HG03135 (cell line): ENCODE data around the gene ZNF503.
"Not testable (repeated sequence)": the region's sequence is repeated elsewhere in the genome, so short reads cannot be mapped to it uniquely, and the experiment has no call there.

Experiments used
- ATAC-seq: cut with Tn5 transposase; IDR thresholded peaks from one replicate; pipeline ENCODE4 v1.9.1; 2021; ENCODE audit warnings: mild to moderate bottlenecking, moderate library complexity; ENCODE audit not compliant: unreplicated experiment

The ZNF503 gene

DNA sequence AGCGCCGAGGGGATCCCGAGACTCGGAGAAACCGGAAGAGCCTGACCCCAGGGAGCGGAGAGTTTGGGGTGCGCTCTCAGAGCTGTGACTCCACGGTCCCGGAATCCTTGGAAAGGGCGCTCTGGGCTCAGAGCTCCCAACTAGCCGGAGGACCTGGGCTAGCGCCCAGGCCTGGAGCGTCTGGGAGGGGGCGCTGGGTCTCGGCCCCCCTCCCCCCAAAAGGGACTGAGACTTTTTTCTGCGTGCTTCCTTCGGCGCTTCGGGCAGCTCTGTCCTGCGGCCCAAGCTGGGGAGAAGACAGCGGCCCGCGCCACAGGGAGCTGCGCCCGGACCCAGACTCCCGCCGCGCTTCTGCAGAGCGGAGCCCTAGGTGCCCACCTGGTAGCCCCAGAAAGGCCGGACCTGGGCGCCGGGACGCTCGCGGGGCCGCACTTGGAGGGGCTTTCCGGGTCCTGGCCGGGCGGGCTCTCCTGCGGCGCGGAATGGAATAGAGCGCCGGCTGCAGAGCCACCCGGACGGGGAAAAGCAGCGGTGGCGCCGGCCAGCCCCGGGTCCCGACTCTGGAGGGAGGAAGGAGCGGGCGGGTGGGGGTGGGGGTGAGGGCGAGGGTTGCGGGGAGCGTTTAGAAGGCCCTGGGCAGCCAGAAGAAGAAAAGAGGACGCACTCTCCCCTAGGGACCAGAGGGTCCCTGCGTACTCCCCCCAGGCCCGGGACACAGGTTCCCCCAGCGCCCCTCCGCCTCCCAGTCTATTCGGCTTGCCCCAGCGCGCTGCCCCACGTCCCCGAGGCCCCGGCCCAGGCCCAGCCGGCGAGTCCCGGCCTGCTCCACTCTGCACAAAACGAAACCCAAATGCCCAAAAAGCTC is 4.7 kb downstream of the ZNF503 start:
- no peak for ATAC-seq

DNA sequence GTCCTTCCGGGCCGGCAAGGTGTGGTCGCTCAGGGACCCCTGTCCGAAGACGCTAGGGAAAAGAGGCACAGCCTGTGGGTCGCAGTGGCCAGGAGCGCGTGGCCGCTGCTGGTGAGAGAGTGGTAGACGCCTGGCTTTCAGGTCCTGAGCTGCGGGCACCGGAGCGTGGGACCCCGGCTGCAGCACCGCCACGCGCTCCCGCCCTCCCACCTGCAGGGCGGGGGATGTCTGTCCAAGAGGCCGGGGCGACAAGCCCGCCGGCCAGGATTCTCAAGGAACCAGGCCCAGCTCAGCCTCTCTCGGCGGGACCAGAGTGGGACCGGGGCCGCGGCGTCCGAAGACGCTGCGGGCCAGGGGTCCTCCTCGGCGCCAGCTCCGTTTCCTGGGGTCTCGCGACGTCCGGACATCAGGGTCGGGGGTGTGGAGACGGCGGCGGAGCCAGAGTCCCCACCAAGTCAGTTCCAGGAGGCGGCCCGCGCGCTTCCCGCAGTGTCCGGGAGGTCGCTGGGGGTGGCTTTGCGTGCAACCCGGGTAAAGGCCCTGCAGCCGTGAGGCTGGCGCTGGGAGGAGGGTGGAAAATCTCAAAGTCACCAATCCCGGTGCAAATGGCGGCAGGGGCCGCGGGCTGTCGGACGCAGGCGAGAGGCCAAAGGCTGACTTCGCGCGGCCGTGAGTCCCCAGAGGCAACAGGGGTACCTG is 5.5 kb downstream of the ZNF503 start:
- ATAC-seq = no peak

DNA sequence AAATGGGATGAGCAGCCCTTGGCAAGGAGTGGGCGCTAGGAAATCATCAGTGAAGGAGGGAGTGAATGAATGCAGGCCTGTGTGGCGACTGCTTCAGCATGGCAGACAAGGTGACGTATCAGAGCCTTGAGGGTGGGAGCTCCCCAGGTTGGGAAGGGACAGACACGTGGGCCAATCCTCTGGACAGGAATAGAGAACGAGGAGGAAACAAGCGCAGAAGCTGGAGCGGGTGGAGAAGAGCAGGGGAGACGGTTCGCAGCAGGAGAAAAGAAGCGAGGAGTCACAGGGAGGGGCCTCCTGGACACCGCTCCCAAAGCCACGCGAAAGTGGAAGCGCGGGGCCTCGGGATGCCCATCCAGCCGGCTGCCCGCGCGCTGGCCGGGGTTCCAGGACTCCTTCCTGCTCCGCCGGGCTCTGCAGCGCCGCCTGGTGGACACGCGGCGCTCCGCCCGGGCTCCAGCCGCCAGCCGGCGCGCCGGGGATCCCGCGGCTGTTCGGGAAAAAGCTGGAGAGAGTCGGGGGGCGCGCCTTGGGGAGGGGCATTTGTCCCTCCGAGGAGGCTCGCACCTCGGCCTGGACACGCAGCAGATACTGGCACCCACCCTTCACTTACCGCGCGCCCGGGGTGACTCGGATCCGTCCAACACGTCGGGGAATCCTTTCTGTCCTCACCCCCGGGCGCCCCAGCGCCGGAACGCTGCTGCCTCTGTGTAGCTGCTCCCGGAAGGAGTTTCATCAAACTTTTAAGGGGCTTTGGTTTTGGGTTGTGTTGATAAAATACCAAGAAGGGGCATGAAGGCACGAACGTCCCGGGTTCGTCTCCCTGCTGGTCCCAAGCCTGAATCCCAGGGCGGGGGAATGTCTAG is 6.3 kb downstream of the ZNF503 start:
- ATAC-seq = no peak

DNA sequence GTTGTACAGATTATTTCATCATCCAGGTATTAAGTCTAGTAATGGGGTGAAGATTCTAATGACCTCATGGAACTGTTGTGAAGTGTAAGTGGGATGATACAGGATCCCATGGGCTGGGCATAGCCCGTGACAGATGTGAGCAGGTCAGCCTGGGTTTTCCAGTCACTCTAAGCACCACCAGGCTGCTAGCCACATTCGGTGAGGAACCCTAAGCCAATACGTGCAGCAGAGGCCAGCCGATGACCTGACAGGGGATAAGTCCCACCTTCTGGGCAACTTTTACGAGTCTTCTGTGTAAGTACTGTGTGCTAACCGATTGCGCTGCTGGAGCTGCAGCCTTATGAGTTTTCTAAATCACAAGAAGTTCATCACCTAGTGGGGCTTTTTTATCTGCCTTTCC is 7.3 kb downstream of the ZNF503 start:
- no peak for ATAC-seq

DNA sequence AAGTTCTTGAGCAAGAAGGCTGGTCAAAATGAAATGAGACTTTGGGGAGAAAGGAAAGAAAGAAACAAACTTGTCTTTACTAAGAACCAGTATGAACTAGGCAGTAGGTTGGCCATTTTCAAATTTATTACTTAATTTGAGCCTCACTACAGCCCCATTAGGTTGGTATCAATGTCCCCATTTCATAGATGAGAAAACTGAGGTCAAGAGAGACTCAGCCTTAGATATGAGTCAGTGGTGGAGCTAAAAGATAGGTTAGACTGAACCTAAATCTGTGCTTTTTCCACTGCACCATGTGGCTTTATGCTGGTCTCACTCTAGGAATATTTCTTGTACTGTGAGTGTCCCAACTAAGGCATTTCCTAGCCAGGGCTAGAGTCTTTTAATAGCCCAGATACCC is 8.8 kb downstream of the ZNF503 start:
- ATAC-seq = no peak

DNA sequence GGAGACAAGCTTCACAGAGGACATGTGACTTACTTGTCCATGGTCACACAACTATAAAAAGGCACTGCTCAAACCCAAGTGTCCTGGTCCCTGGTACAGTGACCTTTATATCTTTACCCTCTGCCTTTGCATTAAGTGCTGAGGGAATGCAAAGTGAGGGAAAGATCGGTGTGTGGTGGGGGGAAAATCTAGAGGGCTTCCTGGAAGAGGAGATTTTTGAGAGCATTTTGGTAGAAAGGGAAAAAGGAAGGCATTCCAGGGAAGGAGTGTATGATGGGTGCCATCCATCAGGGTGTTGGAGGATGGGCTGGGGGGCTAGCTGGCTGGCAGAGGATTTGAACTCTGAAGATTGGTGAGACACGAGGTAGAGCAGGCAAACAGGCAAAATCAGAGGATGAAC is 9.3 kb downstream of the ZNF503 start:
- ATAC-seq = no peak

DNA sequence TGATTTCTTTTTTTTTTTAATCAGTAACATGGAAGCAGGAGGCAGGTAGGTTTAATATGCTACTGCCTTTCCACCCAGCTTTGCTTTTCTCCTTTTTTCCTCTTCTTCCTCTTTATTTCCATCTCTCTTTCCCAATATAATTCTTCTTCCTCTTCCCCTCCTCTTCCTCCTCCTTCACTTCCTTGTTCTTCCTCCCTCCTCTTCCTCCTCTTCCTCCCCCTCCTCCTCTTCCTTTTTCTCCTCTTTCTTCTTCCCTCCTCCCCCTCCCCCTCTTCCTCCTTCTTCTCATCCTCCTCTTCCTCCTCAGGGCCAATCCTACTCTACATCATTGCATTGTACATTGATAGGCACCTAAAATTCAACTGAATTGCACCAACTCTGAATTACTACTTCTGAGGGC is 11.4 kb downstream of the ZNF503 start:
- no peak for ATAC-seq

DNA sequence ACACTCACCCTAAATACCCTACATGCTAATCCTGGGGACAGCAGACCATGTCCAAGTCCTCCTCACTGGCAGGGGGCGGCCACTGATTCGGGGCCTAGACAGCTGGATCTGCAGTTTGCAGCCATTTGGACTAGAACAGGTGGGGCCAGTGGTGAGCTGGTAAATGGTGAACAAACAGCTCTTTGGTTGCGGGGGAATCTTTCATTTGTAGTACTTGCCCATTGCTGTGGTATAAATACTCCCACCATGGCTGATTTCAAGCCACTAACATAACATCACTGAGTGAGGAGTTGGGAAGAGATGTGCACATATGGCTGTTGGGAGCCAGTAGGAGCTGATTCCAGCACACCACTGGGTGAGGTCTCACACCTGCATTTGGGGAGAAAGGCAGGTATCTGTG is 13.5 kb downstream of the ZNF503 start:
- no peak for ATAC-seq

DNA sequence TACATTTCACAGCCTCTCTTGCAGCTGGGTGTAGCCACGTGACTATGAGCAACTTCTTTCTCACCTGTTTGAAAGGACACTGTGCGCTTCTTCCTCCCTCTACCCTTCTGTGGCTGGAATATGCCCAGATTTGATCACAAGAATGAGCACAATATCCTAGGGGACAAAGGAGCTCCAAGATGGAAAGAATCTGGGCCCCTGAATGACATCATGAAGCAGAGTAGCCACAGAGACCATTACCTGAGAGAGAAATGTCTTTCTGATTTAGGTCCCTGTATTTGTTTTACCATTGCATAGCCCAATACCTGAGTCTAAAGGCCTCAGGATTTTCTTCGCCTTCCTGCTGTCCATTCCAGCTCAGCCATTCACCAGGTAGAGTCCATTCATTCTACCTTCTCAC is 15.4 kb downstream of the ZNF503 start:
- no peak for ATAC-seq

DNA sequence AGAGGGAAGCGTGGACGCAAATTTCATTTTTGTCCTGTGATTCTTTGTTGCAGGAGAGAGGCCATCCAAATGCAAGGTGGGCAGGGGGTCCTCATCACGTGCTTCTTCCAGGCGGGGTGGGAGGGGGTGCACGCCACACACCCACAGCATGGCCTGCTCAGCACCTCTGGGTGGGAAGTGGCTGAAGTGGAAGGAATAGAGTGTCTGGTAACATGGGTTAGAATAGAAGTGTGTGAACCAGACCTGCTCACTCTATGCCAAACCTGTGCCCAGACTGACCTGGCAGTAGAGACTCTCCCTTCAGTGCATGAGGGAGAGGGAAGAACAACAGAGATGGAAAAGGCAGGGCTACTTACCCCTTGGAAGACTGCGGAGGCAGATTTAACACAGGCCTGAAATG is 21.7 kb downstream of the ZNF503 start:
- no peak for ATAC-seq

DNA sequence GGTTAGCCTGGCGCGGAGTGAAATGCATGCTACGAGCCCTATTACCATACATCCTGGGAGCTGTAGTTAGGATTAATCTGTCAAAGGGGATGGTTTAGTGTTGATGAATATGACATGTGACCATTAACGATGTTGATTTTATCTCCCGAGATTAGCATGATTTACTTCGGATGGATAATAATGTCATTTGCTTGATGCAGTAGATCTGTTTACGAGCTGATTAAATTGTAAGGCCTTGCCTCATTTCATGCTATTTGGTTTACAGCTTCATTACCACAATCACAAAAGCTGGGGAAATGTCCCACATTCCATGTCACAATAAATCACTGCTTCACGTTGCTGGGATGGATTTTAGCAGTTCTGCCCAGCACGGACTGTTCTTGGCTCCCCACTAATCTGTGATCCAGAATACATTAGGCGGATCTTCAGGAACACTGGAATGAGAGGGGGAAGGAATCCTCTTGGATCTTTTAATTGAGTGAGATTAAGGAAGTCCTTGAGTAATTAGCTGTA is 22.3 kb downstream of the ZNF503 start:
- no peak for ATAC-seq

DNA sequence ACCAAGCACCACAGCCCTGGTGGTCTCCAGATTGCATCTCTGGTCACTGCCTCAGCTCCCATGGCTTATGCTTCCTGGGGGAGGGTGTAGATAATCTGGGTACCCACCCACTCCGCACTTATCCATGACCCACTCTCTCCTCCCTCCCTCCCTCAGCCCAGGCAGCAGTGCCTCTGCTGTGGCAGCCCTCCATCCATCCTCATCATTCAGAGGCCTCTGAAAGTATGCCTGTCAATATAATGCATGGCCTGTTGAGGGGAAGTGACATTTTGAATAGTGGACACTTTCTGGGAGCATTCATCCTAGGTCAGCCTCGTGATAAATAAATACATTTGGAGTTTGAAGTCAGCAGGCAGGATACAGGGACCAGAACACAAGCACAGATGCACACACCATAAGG is 23.2 kb downstream of the ZNF503 start:
- no peak for ATAC-seq

DNA sequence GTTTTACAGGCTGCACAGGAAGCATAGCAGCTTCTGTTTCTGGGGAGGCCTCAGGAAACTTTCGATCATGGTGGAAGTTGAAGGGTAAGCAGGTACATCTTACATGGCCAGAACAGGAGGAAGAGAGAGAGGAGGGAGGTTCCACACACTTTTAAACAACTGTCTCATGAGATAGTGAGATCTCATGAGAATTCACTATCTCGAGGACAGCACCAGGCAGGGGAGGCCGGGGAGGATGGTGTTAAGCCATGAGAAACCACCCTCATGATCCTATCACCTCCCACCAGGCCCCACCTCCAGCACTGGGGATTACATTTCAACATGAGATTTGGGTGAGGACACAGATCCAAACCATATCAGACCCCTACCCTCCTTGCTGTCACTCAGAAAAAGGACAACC is 23.7 kb downstream of the ZNF503 start:
- no peak for ATAC-seq

DNA sequence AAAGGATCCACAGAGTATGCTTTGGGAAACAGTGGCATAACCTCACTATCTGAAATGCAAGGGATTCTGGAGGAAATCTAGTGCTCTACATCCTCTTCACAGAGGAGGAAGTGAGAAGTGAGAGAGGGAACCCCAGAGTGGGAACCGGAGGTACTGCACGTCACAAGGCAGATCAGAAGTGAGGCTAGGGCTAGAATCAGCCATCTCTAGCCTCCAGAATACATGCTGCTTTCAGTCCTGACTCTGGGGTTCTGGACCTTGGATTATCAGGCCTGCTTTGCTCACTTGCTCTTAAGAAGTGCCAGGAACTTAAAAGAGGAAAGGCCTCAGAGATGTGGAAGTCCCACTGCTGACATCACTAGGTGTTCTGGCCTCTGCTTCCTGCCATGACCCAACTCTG is 25.7 kb downstream of the ZNF503 start:
- ATAC-seq = no peak

DNA sequence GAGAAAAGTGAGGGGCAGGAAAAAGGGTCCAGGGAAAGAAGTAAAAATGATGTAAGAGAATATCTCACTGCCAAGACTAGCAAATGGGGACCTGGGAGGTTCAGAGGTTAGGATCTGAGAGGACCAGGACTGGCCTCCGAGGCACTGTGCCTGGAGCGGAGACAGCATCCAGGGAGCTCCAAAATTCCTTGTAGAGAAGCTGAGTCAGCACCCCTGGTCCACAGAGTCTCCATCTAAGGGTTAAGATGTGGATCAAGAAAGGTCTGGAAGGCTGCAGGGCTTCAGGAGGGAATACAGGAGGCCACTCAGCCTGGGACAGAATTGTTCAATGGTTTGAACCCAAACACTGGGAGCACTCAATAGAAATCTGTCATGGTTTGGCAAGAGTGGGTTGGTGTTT is 30.6 kb downstream of the ZNF503 start:
- ATAC-seq = no peak

DNA sequence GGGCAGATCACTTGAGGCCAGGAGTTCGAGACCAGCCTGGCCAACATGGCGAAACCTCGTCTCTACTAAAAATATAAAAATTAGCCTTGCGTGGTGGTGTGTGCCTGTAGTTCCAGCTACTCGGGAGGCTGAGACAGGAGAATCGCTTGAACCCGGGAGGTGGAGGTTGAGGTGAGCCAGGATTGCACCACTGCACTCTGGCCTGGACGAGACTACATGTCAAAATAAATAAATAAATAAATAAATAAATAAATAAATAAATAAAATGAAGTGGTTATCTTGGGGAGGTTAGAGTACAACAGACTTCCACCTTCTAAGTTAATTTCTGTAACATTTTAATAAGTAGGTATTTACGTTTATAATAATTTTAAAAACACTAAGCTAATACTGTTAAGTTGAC is 31.7 kb downstream of the ZNF503 start:
- not testable (repeated sequence) for ATAC-seq

DNA sequence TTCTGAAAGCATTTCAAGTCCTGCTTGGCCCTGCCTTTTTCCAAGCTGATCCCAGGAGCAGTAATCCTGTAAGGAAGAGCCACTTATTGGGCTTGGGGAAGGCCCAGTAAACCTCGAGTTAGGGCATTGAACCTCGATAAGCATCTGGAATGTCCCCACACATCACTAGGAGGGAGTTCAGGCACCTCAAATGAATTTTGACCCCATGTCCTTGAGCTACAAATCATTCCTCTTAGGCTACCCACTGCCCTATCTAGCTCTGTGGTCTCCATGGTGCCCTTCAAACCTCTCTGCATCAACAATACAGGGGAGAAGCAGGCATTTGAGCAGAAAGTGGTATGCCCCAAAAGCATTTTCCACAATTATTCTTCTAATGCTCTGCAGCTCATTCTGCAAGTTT is 33.7 kb downstream of the ZNF503 start:
- no peak for ATAC-seq

DNA sequence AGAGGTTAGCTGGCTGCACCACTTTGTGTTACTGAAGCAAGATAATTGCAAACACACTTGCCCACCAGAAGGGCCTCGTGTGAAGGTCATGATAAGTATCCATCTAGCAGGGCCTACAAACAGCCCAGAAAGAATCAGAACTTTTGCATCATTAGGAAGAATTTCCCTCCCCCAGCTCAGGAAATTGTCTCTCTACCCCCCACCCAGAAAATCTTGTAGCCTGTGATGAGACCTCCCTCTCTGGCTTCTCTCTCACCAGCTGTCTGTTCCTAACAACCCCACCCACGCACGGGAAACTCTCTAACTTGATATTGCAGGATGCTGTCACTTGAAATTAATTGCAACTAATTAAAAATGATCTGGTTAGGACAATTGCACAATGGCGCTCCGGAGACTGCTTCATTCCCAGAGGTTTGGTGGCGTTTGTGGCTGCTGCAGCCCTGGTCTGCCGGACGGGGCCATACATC is 34.5 kb downstream of the ZNF503 start:
- ATAC-seq = no peak

DNA sequence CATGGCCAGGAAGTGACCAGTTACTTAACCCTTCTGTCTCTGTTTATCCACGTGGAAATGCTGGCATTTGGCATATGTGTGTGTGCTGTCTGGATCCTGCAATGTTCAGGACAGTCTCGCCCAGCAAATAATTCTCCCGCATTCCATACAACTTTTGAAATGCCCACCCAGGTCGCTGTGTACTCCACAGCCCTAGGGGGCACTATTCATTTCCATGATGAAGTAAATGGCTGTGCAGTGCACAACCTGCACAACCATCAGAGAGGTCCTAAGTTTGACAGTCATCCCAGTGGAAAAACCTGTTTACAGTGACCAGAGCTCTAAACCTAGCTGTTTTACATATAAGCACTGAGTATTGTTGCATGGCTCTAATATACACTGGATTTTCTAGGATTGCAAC is 38.1 kb downstream of the ZNF503 start:
- ATAC-seq = no peak

DNA sequence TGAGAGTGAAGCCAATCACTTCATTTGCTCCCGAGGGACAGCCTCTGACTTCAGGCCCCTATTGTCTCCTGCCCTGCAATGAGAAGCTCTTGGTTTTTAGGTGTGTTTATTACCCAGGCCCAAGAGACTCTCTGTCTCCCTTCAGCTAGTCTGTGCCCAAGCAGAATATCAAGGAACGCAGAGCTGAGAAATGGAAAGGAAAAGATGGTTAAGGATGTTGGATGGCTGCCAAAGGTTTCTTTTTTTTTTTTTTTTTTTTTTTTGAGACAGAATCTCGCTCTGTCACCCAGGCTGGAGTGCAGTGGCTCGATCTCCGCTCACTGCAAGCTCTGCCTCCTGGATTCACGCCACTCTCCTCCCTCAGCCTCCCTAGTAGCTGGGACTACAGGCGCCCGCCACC is 41.7 kb downstream of the ZNF503 start:
- ATAC-seq = not testable (repeated sequence)

DNA sequence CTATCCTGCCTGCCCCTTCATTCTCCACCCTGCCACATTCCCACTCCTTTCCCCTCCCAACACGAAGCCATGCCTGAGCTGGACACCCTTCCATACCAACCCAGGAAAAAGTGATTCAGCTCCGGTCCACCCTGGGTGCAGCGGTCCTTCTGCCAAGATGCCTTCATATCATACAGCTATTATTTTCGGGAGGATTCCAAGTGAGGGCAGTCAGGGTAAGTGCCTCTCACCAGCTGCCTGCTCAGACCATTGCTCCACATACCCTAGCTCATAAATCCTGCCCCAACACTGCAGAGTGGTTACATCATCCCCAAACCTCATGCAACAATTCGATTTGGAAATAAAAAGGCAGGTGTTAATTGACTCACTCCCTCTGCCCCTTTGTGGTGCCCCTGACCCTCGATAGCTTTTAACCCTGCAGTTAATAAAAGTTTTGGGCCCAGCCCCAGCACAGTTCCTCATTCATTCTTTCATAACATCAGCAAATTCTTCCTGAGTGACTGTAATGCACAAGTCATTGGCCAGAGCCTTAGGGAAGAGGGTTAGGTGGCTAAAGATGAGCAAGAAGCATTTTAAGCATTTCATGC is 42.6 kb downstream of the ZNF503 start:
- ATAC-seq = no peak
